H7 (cell line): Measurements from ENCODE around the gene SORCS2. TPM values are rescaled to one million over a fixed set of nuclear protein-coding genes. Genes with fewer than 3 reads are reported as not detected.

ENCODE experiments used
- DNase-seq: peaks from one replicate; pipeline ENCODE4 v3.0.0; 2012
- H3K27me3 ChIP-seq: 2 replicates; pipeline ENCODE4 v1.6.0; 2011; ENCODE audit warnings: mild to moderate bottlenecking, low read length; ENCODE audit not compliant: control insufficient read depth, insufficient read depth
- H3K36me3 ChIP-seq: replicated peaks from 2 replicates; pipeline ENCODE4 v1.5.1; 2011; ENCODE audit warnings: low read length; ENCODE audit not compliant: control insufficient read depth, insufficient read depth
- H3K4me3 ChIP-seq: 2 replicates; pipeline ENCODE4 v1.5.1; 2011; ENCODE audit warnings: low read depth, mild to moderate bottlenecking, control low read depth, low read length, moderate library complexity; ENCODE audit not compliant: insufficient read depth
- total RNA-seq: library from RNA; depleted of rRNA; stranded (reverse); fragments of >200 nt; shearing (Covaris generic); gene quantifications from 2 replicates; pipeline ENCODE4 v1.2.3, GENCODE V29; 2014

The SORCS2 gene
- total RNA-seq, 1 experiment from 2014 or later: 2.0 TPM

- Histone ChIP-seq H3K36me3 (no peaks in the 10 kb centered on the region), H3K27me3 (no peaks in the 10 kb centered on the region), H3K4me3 (no peak overlapping the region)
- no peak for DNase-seq
Measured at GRCh38 chr4:7746351-7747061, 554.2 kb downstream of the SORCS2 start.

GRCh38 chr4:7747062-7747385, 554.7 kb downstream of the SORCS2 start:
- no peaks in the 10 kb centered on the region for H3K27me3 ChIP-seq
- DNase-seq: no peak
- H3K36me3 ChIP-seq: no peaks in the 10 kb centered on the region
- no peak overlapping the region for H3K4me3 ChIP-seq

- no peaks in the 10 kb centered on the region for H3K36me3 ChIP-seq
- H3K4me3 ChIP-seq: no peak overlapping the region
- no peaks in the 10 kb centered on the region for H3K27me3 ChIP-seq
- no peak for DNase-seq
Measured at GRCh38 chr4:7747566-7747965, 555.2 kb downstream of the SORCS2 start.

- Histone ChIP-seq H3K36me3 (no peaks in the 10 kb centered on the region), H3K4me3 (no peak overlapping the region), H3K27me3 (no peaks in the 10 kb centered on the region)
- DNase-seq: no peak
Measured at GRCh38 chr4:7750523-7750922, 558.2 kb downstream of the SORCS2 start.

GRCh38 chr4:7750972-7751371, 558.6 kb downstream of the SORCS2 start:
- Histone ChIP-seq H3K36me3 (no peaks in the 10 kb centered on the region), H3K27me3 (no peaks in the 10 kb centered on the region), H3K4me3 (no peak overlapping the region)
- DNase-seq: no peak

- no peaks in the 10 kb centered on the region for H3K27me3 ChIP-seq
- H3K36me3 ChIP-seq: no peaks in the 10 kb centered on the region
- DNase-seq: no peak
- H3K4me3 ChIP-seq: no peak overlapping the region
Measured at GRCh38 chr4:7752649-7753048, 560.3 kb downstream of the SORCS2 start.

GRCh38 chr4:7753271-7753670, 560.9 kb downstream of the SORCS2 start:
- no peak overlapping the region for H3K4me3 ChIP-seq
- DNase-seq: no peak
- no peaks in the 10 kb centered on the region for H3K36me3 ChIP-seq
- no peaks in the 10 kb centered on the region for H3K27me3 ChIP-seq

GRCh38 chr4:7753931-7754465, 561.7 kb downstream of the SORCS2 start:
- no peak for DNase-seq
- Histone ChIP-seq H3K36me3 (no peaks in the 10 kb centered on the region), H3K4me3 (no peak overlapping the region), H3K27me3 (no peaks in the 10 kb centered on the region)

GRCh38 chr4:7754565-7755262, 562.4 kb downstream of the SORCS2 start:
- Histone ChIP-seq H3K36me3 (no peaks in the 10 kb centered on the region), H3K27me3 (no peaks in the 10 kb centered on the region), H3K4me3 (no peak overlapping the region)
- DNase-seq: no peak

GRCh38 chr4:7755561-7755960, 563.2 kb downstream of the SORCS2 start:
- Histone ChIP-seq H3K4me3 (no peak overlapping the region), H3K27me3 (no peaks in the 10 kb centered on the region), H3K36me3 (no peaks in the 10 kb centered on the region)
- DNase-seq: no peak

- H3K36me3 ChIP-seq: no peaks in the 10 kb centered on the region
- H3K4me3 ChIP-seq: no peak overlapping the region
- H3K27me3 ChIP-seq: no peaks in the 10 kb centered on the region
- no peak for DNase-seq
Measured at GRCh38 chr4:7756071-7756470, 563.7 kb downstream of the SORCS2 start.

GRCh38 chr4:7756561-7757355, 564.4 kb downstream of the SORCS2 start:
- DNase-seq: no peak
- Histone ChIP-seq H3K27me3 (no peaks in the 10 kb centered on the region), H3K4me3 (no peak overlapping the region), H3K36me3 (no peaks in the 10 kb centered on the region; the same call in none of the 2 replicates)

- H3K36me3 ChIP-seq: no peaks in the 10 kb centered on the region; the same call in none of the 2 replicates
- no peak overlapping the region for H3K4me3 ChIP-seq
- DNase-seq: no peak
- no peaks in the 10 kb centered on the region for H3K27me3 ChIP-seq
Measured at GRCh38 chr4:7757501-7758471, 565.4 kb downstream of the SORCS2 start.

GRCh38 chr4:7758476-7758875, 566.1 kb downstream of the SORCS2 start:
- H3K4me3 ChIP-seq: no peak overlapping the region
- no peak for DNase-seq
- no peaks in the 10 kb centered on the region for H3K27me3 ChIP-seq

More at GRCh38 chr4:7758476-7758875, 566.1 kb downstream of the SORCS2 start:
- H3K36me3 ChIP-seq: no peaks in the 10 kb centered on the region; the same call in none of the 2 replicates
